ENCODE data around the gene CNIH2.

The CNIH2 gene

GRCh38 chr11:66291706-66292542 lies 13.9 kb downstream of the CNIH2 start, which contains the start of gene TMEM151A:
Gene TMEM151A (plus strand): TSS chr11:66291894. CDS start chr11:66292014, 120 bp downstream.
- TF ChIP-seq CTCF (conservative IDR thresholded peaks at IDR 0.05; ENCODE audit: low read depth, low read length) = no peak
- H3K36me3 ChIP-seq (ENCODE audit: insufficient read depth) = no peaks in the 10 kb centered on the region

GRCh38 chr11:66292543-66293332 lies 14.8 kb downstream of the CNIH2 start:
- Histone ChIP-seq H3K9ac (no peak overlapping the region), H3K4me3 (IDR thresholded peaks at IDR 0.05; ENCODE audit: insufficient read depth, low read depth, low read length) (no peak overlapping the region), H3K27me3 (ENCODE audit: insufficient read depth, low read depth) (peaks cover 28% of the 10 kb centered on the region), H3K36me3 (ENCODE audit: insufficient read depth) (no peaks in the 10 kb centered on the region), H3K4me1 (ENCODE audit: low read depth, poor library complexity, severe bottlenecking) (peaks cover 16% of the 10 kb centered on the region), H3K27ac (no peak overlapping the region), H2AFZ (ENCODE audit: low read depth) (no peak overlapping the region), H3K4me2 (no peak overlapping the region), H4K20me1 (ENCODE audit: insufficient read depth) (no peaks in the 10 kb centered on the region), H3K79me2 (ENCODE audit: insufficient read depth, low read depth) (peaks cover 8% of the 10 kb centered on the region; the same call in 1 of the 2 replicates)
- TF ChIP-seq CTCF (conservative IDR thresholded peaks at IDR 0.05; ENCODE audit: low read depth, low read length) = no peak

More at GRCh38 chr11:66291706-66292542, 13.9 kb downstream of the CNIH2 start, which contains the start of gene TMEM151A:
- Histone ChIP-seq H3K79me2 (ENCODE audit: insufficient read depth, low read depth) (peaks cover 8% of the 10 kb centered on the region; the same call in 1 of the 2 replicates), H3K27ac (no peak within 1 kb of the TSS), H3K4me2 (no peak within 1 kb of the TSS), H3K27me3 (ENCODE audit: insufficient read depth, low read depth) (peaks cover 21% of the 10 kb centered on the region), H3K4me3 (IDR thresholded peaks at IDR 0.05; ENCODE audit: insufficient read depth, low read depth, low read length) (no peak within 1 kb of the TSS), H4K20me1 (ENCODE audit: insufficient read depth) (no peaks in the 10 kb centered on the region), H2AFZ (ENCODE audit: low read depth) (no peak within 1 kb of the TSS), H3K9ac (no peak within 1 kb of the TSS), H3K4me1 (ENCODE audit: low read depth, poor library complexity, severe bottlenecking) (peaks cover 16% of the 10 kb centered on the region)

- no peak overlapping the region for H3K27ac ChIP-seq
- no peak overlapping the region for H3K4me2 ChIP-seq
- peaks cover 1% of the 10 kb centered on the region; the same call in 1 of the 2 replicates for H3K79me2 ChIP-seq (ENCODE audit: insufficient read depth, low read depth)
- H3K9ac ChIP-seq = no peak overlapping the region
- H3K4me1 ChIP-seq (ENCODE audit: low read depth, poor library complexity, severe bottlenecking) = peaks cover 11% of the 10 kb centered on the region
- TF ChIP-seq CTCF (conservative IDR thresholded peaks at IDR 0.05; ENCODE audit: low read depth, low read length) = no peak
- H3K36me3 ChIP-seq (ENCODE audit: insufficient read depth) = no peaks in the 10 kb centered on the region
- peaks cover 34% of the 10 kb centered on the region for H3K27me3 ChIP-seq (ENCODE audit: insufficient read depth, low read depth)
- H4K20me1 ChIP-seq (ENCODE audit: insufficient read depth) = no peaks in the 10 kb centered on the region
- H2AFZ ChIP-seq (ENCODE audit: low read depth) = no peak overlapping the region
- H3K4me3 ChIP-seq (IDR thresholded peaks at IDR 0.05; ENCODE audit: insufficient read depth, low read depth, low read length) = no peak overlapping the region
Observed at GRCh38 chr11:66293352-66293751, 15.4 kb downstream of the CNIH2 start.

- H3K79me2 ChIP-seq (ENCODE audit: insufficient read depth, low read depth) = no peaks in the 10 kb centered on the region
- H3K36me3 ChIP-seq (ENCODE audit: insufficient read depth) = no peaks in the 10 kb centered on the region
- H3K27me3 ChIP-seq (ENCODE audit: insufficient read depth, low read depth) = peaks cover 35% of the 10 kb centered on the region
- no peak overlapping the region for H3K4me3 ChIP-seq (IDR thresholded peaks at IDR 0.05; ENCODE audit: insufficient read depth, low read depth, low read length)
- H3K4me2 ChIP-seq = no peak overlapping the region
- H3K27ac ChIP-seq = no peak overlapping the region
- H3K9ac ChIP-seq = no peak overlapping the region
- peaks cover 10% of the 10 kb centered on the region for H3K4me1 ChIP-seq (ENCODE audit: low read depth, poor library complexity, severe bottlenecking)
- H2AFZ ChIP-seq (ENCODE audit: low read depth) = no peak overlapping the region
- H4K20me1 ChIP-seq (ENCODE audit: insufficient read depth) = no peaks in the 10 kb centered on the region
- no peak for TF ChIP-seq CTCF (conservative IDR thresholded peaks at IDR 0.05; ENCODE audit: low read depth, low read length)
Observed at GRCh38 chr11:66293777-66294625, 16.0 kb downstream of the CNIH2 start.

All from KMS-11 (cell line).